Measurements from ENCODE around the gene AJAP1.

AJAP1 gene

DNA sequence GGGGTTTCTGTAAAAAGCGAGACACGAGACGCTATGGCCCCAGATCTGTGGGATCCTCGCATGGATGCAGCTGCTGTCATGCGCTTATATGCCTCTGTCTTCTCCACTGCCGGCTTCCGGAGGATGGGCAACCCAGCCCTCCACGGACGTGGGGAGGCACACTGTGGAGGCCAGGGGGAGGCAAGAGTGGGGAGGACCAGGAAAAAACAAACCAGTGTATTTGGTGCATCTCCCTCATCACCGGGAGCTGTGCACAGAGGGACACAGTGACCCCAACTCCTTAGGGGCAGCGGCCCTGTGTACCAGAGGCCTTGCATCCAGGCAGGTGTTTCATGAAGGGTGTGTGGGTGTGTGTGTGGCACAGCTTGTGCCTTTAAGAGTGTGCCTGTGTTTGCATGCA lies 95.0 kb downstream of the AJAP1 start:
- H3K27me3 ChIP-seq, result no peaks in the 10 kb centered on the region
- H3K4me3 ChIP-seq, result no peak overlapping the region
- no peaks in the 10 kb centered on the region for H3K36me3 ChIP-seq
- no peak overlapping the region for H3K27ac ChIP-seq
- H3K4me1 ChIP-seq, result no peaks in the 10 kb centered on the region
- TF ChIP-seq, protein P1, sequence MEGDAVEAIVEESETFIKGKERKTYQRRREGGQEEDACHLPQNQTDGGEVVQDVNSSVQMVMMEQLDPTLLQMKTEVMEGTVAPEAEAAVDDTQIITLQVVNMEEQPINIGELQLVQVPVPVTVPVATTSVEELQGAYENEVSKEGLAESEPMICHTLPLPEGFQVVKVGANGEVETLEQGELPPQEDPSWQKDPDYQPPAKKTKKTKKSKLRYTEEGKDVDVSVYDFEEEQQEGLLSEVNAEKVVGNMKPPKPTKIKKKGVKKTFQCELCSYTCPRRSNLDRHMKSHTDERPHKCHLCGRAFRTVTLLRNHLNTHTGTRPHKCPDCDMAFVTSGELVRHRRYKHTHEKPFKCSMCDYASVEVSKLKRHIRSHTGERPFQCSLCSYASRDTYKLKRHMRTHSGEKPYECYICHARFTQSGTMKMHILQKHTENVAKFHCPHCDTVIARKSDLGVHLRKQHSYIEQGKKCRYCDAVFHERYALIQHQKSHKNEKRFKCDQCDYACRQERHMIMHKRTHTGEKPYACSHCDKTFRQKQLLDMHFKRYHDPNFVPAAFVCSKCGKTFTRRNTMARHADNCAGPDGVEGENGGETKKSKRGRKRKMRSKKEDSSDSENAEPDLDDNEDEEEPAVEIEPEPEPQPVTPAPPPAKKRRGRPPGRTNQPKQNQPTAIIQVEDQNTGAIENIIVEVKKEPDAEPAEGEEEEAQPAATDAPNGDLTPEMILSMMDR (IDR thresholded peaks at IDR 0.05), result no peak
- intact Hi-C loops (cut with DNase I; ENCODE audit: low total_unique reads), result no loop called here
- DNase-seq, result no peak
- H3K9me3 ChIP-seq, result peaks cover 0 to 5% (median 0%) of the 10 kb centered on the region in 3 donors

DNA sequence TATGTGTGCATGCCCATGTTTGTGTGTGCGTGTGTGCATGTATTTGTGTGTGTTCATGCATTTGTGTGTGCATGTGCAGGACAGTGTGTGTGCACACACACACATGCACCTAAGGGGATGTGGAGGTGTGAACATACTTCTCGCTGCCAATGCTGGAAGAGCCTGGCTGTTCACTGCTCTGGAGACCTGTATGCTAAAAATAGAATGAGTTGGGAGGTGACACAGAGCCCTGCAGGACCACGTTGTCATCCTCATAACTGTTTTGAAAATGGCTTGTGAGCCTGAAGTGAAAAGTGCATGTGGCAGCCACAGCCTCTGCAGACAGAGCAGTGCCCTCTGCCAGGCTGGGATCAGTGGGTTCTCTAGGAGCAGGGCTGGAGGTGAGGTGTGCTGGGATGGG lies 95.8 kb downstream of the AJAP1 start:
- peaks cover 0 to 5% (median 0%) of the 10 kb centered on the region in 3 donors for H3K9me3 ChIP-seq
- no peaks in the 10 kb centered on the region for H3K36me3 ChIP-seq
- DNase-seq, result no peak
- TF ChIP-seq, protein P1 (IDR thresholded peaks at IDR 0.05), result no peak
- no peaks in the 10 kb centered on the region for H3K4me1 ChIP-seq
- H3K27ac ChIP-seq, result no peak overlapping the region
- H3K4me3 ChIP-seq, result no peak overlapping the region
- intact Hi-C loops (cut with DNase I; ENCODE audit: low total_unique reads), result no loop called here
- no peaks in the 10 kb centered on the region for H3K27me3 ChIP-seq

DNA sequence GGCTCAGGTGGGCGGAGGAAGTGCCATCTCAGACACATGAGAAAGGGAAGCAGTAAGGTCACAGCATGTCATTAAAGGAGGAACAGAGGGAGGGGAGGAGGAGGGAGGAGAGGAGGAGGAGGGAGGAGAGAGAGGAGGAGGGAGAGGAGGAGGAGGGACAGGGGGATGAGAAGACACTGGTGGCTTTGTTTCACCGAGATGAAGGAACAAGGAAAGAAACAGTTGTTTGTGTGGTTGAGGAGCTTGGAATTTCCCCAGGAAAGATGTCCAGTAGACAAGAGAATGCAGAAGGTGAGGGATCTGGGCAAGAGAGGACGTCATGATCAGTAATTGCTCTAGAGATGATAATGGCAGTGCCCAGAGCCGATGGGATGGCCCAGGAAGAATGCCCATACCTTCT lies 97.7 kb downstream of the AJAP1 start:
- TF ChIP-seq, protein P1 (IDR thresholded peaks at IDR 0.05), result no peak
- no peak overlapping the region for H3K27ac ChIP-seq
- intact Hi-C loops (cut with DNase I; ENCODE audit: low total_unique reads), result no loop called here
- no peaks in the 10 kb centered on the region for H3K4me1 ChIP-seq
- peaks cover 0 to 5% of the 10 kb centered on the region in 2 donors for H3K27me3 ChIP-seq
- DNase-seq, result no peak
- H3K36me3 ChIP-seq, result no peaks in the 10 kb centered on the region
- no peak overlapping the region for H3K4me3 ChIP-seq
- peaks cover 0 to 5% (median 0%) of the 10 kb centered on the region in 3 donors for H3K9me3 ChIP-seq

DNA sequence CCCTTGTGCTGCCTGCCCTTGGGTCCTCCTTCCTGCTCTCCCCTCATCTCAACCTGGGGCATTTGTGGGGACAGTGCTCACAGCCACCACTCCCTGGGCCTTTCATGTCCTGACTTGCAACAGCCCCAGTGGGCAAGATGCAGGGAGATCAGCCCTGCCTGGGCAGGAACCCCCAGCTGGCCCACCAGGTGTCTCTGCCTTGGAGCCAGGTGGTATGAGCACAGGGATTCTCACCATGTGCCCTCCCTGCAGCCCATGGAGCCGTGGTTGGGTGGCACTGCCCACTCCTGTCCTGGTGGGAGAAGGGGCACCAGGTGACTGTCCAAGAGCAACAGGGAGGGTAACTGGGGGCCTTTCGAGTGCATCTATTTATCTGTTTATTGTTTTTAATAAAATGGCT lies 100.4 kb downstream of the AJAP1 start:
- TF ChIP-seq, protein P1 (IDR thresholded peaks at IDR 0.05), result no peak
- H3K4me1 ChIP-seq, result no peaks in the 10 kb centered on the region
- H3K4me3 ChIP-seq, result no peak overlapping the region
- intact Hi-C loops (cut with DNase I; ENCODE audit: low total_unique reads), result no loop called here
- H3K36me3 ChIP-seq, result no peaks in the 10 kb centered on the region
- H3K27ac ChIP-seq, result no peak overlapping the region
- peaks cover 0 to 5% (median 0%) of the 10 kb centered on the region in 3 donors for H3K9me3 ChIP-seq
- DNase-seq, result no peak
- peaks cover 0 to 13% of the 10 kb centered on the region in 2 donors for H3K27me3 ChIP-seq

DNA sequence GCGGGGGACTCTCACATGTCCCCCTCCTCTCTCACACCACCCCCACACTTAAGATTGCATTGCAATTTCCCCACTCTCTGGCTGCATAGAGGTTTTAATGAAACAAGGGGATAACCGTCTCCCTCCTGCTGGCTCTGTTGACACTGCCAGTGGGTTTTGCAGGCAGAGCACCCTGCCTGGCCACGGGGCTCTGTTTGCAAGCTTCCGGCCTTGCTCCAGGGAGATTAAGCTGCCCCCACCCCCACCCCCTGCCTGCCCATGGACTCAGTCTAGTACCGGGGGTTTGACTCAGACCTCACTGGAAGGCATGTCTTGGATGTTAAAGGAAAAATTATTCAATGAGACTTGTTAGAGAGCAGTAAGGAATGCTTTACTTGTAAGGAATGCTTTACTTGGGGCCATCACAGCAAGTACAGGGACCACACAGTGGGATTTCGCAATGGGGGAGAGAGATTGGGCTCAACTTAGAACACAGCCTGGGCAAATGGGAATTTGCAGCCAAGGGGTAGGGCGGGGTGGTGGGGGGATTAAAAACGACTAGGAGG lies 101.0 kb downstream of the AJAP1 start:
- Histone ChIP-seq H3K9me3 (peaks cover 0 to 5% (median 0%) of the 10 kb centered on the region in 3 donors), H3K4me3 (no peak overlapping the region), H3K36me3 (no peaks in the 10 kb centered on the region), H3K4me1 (no peaks in the 10 kb centered on the region), H3K27ac (no peak overlapping the region), H3K27me3 (peaks cover 0 to 13% of the 10 kb centered on the region in 2 donors)
- intact Hi-C loops (cut with DNase I; ENCODE audit: low total_unique reads), result no loop called here
- no peak for DNase-seq
- TF ChIP-seq, protein P1 (IDR thresholded peaks at IDR 0.05), result no peak
